MM.1S (cell line): ENCODE data around the gene TMEM81.

Experiments
- EZH2 ChIP-seq: fragments of 300-600 bp; sonication (generic); optimal IDR thresholded peaks from 2 replicates; pipeline ENCODE3; 2017; ENCODE audit warnings: low read depth, mild to moderate bottlenecking, antibody characterized with exemption, low read length, mixed read lengths
- EZH2phosphoT487 ChIP-seq: fragments of 300-600 bp; sonication (generic); IDR thresholded peaks from 2 replicates; pipeline ENCODE4 v1.6.1; 2018; ENCODE audit warnings: antibody characterized with exemption, low read length
- TF ChIP-seq, protein P1 (sequence below): fragments of 300-600 bp; sonication (generic); IDR thresholded peaks from 2 replicates; pipeline ENCODE4 v1.5.1; 2016; ENCODE audit warnings: antibody characterized with exemption, low read length, mixed read lengths

DNA sequence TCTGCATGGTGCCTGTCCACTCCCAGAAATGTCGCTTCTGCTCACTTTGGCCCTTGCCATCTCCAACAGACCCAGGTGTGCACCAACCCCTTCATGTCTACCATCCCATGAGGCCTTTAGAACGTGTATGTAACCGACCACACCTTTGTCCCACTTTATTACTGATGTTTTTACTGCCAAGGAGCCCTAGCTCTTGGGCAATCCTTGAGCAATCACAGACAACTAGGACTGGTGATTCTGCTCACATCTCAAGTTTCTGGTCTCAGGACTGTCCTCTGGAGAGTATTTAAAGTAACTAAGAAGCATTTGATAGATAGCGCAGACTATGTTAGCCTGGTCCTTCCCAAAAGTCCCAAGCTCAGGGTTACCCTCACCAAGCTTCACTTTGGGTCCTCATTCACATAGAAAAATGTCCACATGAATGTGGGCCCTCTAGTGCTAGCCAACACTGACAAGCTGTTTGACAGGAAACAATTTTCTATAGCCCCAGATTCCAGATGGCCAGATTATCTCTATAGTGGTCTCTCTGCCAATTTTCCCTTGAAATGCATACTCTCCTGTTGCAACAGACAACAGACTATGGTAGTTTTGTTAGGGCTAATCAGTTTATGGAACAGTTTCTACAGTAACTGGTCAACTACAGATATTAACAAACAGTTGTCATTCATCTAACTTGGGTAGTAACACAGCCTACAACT, 6.9 kb upstream of the TMEM81 start:
- TF ChIP-seq, protein P1, sequence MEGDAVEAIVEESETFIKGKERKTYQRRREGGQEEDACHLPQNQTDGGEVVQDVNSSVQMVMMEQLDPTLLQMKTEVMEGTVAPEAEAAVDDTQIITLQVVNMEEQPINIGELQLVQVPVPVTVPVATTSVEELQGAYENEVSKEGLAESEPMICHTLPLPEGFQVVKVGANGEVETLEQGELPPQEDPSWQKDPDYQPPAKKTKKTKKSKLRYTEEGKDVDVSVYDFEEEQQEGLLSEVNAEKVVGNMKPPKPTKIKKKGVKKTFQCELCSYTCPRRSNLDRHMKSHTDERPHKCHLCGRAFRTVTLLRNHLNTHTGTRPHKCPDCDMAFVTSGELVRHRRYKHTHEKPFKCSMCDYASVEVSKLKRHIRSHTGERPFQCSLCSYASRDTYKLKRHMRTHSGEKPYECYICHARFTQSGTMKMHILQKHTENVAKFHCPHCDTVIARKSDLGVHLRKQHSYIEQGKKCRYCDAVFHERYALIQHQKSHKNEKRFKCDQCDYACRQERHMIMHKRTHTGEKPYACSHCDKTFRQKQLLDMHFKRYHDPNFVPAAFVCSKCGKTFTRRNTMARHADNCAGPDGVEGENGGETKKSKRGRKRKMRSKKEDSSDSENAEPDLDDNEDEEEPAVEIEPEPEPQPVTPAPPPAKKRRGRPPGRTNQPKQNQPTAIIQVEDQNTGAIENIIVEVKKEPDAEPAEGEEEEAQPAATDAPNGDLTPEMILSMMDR: no peak
- TF ChIP-seq EZH2 (no peak), EZH2phosphoT487 (no peak)
